ENCODE results near the gene CYTL1. TPM values are rescaled to one million over a fixed set of nuclear protein-coding genes. Genes with fewer than 3 reads are reported as not detected.
A peak's percentile ranks its signal among the peaks of the same experiment; 100 is the strongest.

CYTL1 gene
- total RNA-seq, 1 experiment from 2014 or later: not detected

GRCh38 chr4:4969298-4969697, 50.0 kb downstream of the CYTL1 start:
- Histone ChIP-seq H3K9ac (ENCODE audit: low read length) (no peak overlapping the region), H3K9me3 (ENCODE audit: low read length) (no peaks in the 10 kb centered on the region), H3K79me2 (ENCODE audit: low read length) (no peaks in the 10 kb centered on the region), H3K4me1 (ENCODE audit: insufficient read depth, low read length) (peaks cover 15% of the 10 kb centered on the region), H3K36me3 (ENCODE audit: low read depth, low read length) (no peaks in the 10 kb centered on the region), H3K4me2 (ENCODE audit: low read length) (peak overlapping the region; percentile 51; the same call in 1 of the 2 replicates), H3K9me2 (replicated peaks; ENCODE audit: low read length) (no peaks in the 10 kb centered on the region), H3K4me3 (ENCODE audit: low read length) (no peak overlapping the region), H3K27ac (ENCODE audit: low read length) (peak overlapping the region; percentile 39), H3F3A (ENCODE audit: low read length, unreplicated experiment) (no peaks in the 10 kb centered on the region), H2AFZ (ENCODE audit: low read length) (peak overlapping the region; percentile 45; the same call in 1 of the 2 replicates), H4K20me1 (ENCODE audit: low read length) (no peaks in the 10 kb centered on the region), H3K27me3 (ENCODE audit: low read length) (no peaks in the 10 kb centered on the region)
- CTCF ChIA-PET: no interaction called here
- ATAC-seq: peak; percentile 46
- POLR2A ChIA-PET (ENCODE audit: unreplicated experiment): no interaction called here
- intact Hi-C loops (cut with micrococcal nuclease): no loop called here
- DNase-seq: peak; percentile 67
- no TSS peak for BruUV-seq (replicated peaks)
- TF ChIP-seq EZH2phosphoT487 (IDR thresholded peaks at IDR 0.05; ENCODE audit: borderline replicate concordance, low read length) (no peak), CTCF (conservative IDR thresholded peaks at IDR 0.05; ENCODE audit: low read depth, low read length) (no peak), EZH2 (IDR thresholded peaks at IDR 0.05; ENCODE audit: low read length, unreplicated experiment) (no peak)

GRCh38 chr4:4968161-4968725, 51.0 kb downstream of the CYTL1 start:
- POLR2A ChIA-PET (ENCODE audit: unreplicated experiment): no interaction called here
- H3K4me2 ChIP-seq (ENCODE audit: low read length): no peak overlapping the region

More at GRCh38 chr4:4968161-4968725, 51.0 kb downstream of the CYTL1 start:
- CTCF ChIA-PET: no interaction called here
- no TSS peak for BruUV-seq (replicated peaks)
- H2AFZ ChIP-seq (ENCODE audit: low read length): no peak overlapping the region
- H3K9ac ChIP-seq (ENCODE audit: low read length): no peak overlapping the region
- no peaks in the 10 kb centered on the region; the same call in 1 of the 2 replicates for H3K36me3 ChIP-seq (ENCODE audit: low read depth, low read length)
- no peaks in the 10 kb centered on the region for H3K9me2 ChIP-seq (replicated peaks; ENCODE audit: low read length)
- no peaks in the 10 kb centered on the region for H3K79me2 ChIP-seq (ENCODE audit: low read length)
- ATAC-seq (no peak), DNase-seq (no peak)
- intact Hi-C loops (cut with micrococcal nuclease): no loop called here
- no peaks in the 10 kb centered on the region for H3K27me3 ChIP-seq (ENCODE audit: low read length)
- no peaks in the 10 kb centered on the region for H3F3A ChIP-seq (ENCODE audit: low read length, unreplicated experiment)
- TF ChIP-seq CTCF (conservative IDR thresholded peaks at IDR 0.05; ENCODE audit: low read depth, low read length) (no peak), EZH2phosphoT487 (IDR thresholded peaks at IDR 0.05; ENCODE audit: borderline replicate concordance, low read length) (no peak), EZH2 (IDR thresholded peaks at IDR 0.05; ENCODE audit: low read length, unreplicated experiment) (no peak)
- H3K27ac ChIP-seq (ENCODE audit: low read length): no peak overlapping the region
- H3K4me3 ChIP-seq (ENCODE audit: low read length): no peak overlapping the region
- H3K9me3 ChIP-seq (ENCODE audit: low read length): no peaks in the 10 kb centered on the region
- no peaks in the 10 kb centered on the region for H4K20me1 ChIP-seq (ENCODE audit: low read length)
- peaks cover 15% of the 10 kb centered on the region for H3K4me1 ChIP-seq (ENCODE audit: insufficient read depth, low read length)

Other genes with a start within 250 kb of the CYTL1 start
- gene MSX1, start 159.8 kb downstream of the CYTL1 start, total RNA-seq (2014; rRNA removed): 7.5 and 10.4 TPM in 2 replicates
- 1.1 TPM in 2 replicates for gene STK32B, start 32.0 kb upstream of the CYTL1 start, total RNA-seq (2014; rRNA removed)

All from PC-3 (cell line).